Panc1 (cell line): ENCODE data around the gene ATP8B1. TPM values are rescaled to one million over a fixed set of nuclear protein-coding genes. Genes with fewer than 3 reads are reported as not detected.
"Not testable (repeated sequence)": the region's sequence is repeated elsewhere in the genome, so short reads cannot be mapped to it uniquely, and the experiment has no call there.

Experiments used
- ATAC-seq: fragments of 200-7000 bp; cut with Tn5 transposase; 2 replicates; pipeline ENCODE4 v1.9.1; 2020; ENCODE audit warnings: mild to moderate bottlenecking, moderate library complexity
- BruUV-seq: library from RNA; stranded (reverse); fragments of 400-500 nt; replicated peaks from 2 replicates; lab custom pipeline; 2021; lab: Mats Ljungman, UMichigan
- CTCF ChIA-PET: fragments of 300-600 bp; sonication (Branson Sonifier 250); formaldehyde crosslinking; loops from one replicate; lab custom pipeline; 2022; ENCODE audit warnings: antibody characterized with exemption; lab: Charles Lee
- POLR2A ChIA-PET: fragments of 300-600 bp; sonication (Branson Sonifier 250); formaldehyde crosslinking; loops from one replicate; lab custom pipeline; 2022; ENCODE audit warnings: antibody characterized with exemption; lab: Charles Lee
- DNase-seq: peaks from one replicate; pipeline ENCODE4 v3.0.0-alpha.2; 2010; ENCODE audit warnings: low read depth, low spot score
- H3K27ac ChIP-seq: 2 replicates; pipeline ENCODE4 v1.5.1; 2011; ENCODE audit warnings: mild to moderate bottlenecking, low read length, inconsistent platforms
- H3K27me3 ChIP-seq: fragments of 200-500 bp; sonication (Bioruptor generic); 2 replicates; pipeline ENCODE4 v1.6.0; 2014; ENCODE audit warnings: low read length, inconsistent platforms; ENCODE audit not compliant: control insufficient read depth, insufficient read depth
- H3K36me3 ChIP-seq: fragments of 200-500 bp; sonication (Bioruptor generic); 2 replicates; pipeline ENCODE4 v1.5.1; 2014; ENCODE audit warnings: inconsistent platforms, mild to moderate bottlenecking, low read length, moderate library complexity; ENCODE audit not compliant: control insufficient read depth, insufficient read depth
- H3K4me1 ChIP-seq: 2 replicates; pipeline ENCODE4 v1.5.1; 2011; ENCODE audit warnings: inconsistent platforms, mild to moderate bottlenecking, low read length, moderate library complexity; ENCODE audit not compliant: control insufficient read depth, insufficient read depth
- H3K4me3 ChIP-seq, 2 experiments: 2 replicates each; pipeline ENCODE4 v1.5.1; 2011 to 2012; ENCODE audit warnings: low read depth in 2 of 2, low read length in 2 of 2, mild to moderate bottlenecking in 2 of 2, inconsistent platforms in 1 of 2, moderate library complexity in 1 of 2
- H3K9me3 ChIP-seq: fragments of 200-500 bp; sonication (Bioruptor generic); 2 replicates; pipeline ENCODE4 v1.5.1; 2014; ENCODE audit warnings: low read depth, mild to moderate bottlenecking, inconsistent platforms, low read length, moderate library complexity; ENCODE audit not compliant: control insufficient read depth, insufficient read depth
- CTCF ChIP-seq: fragments of 450-650 bp; IDR thresholded peaks from 2 replicates; pipeline ENCODE4 v1.5.1; 2017; ENCODE audit warnings: mild to moderate bottlenecking
- POLR2AphosphoS5 ChIP-seq: IDR thresholded peaks from 2 replicates; pipeline ENCODE4 v1.6.1; 2012; ENCODE audit warnings: mild to moderate bottlenecking, low read depth, low read length, moderate library complexity
- REST ChIP-seq, 2 experiments: IDR thresholded peaks; 2 replicates each; pipeline ENCODE4 v1.6.1; 2011 to 2012; ENCODE audit warnings: low read depth in 2 of 2, control low read depth in 1 of 2, low read length in 1 of 2, mild to moderate bottlenecking in 1 of 2, moderate library complexity in 1 of 2; ENCODE audit not compliant: insufficient read depth in 1 of 2
- SIN3A ChIP-seq: IDR thresholded peaks from 2 replicates; pipeline ENCODE4 v1.6.1; 2012; ENCODE audit warnings: low read depth, mild to moderate bottlenecking, low read length, moderate library complexity, borderline replicate concordance; ENCODE audit not compliant: insufficient read depth
- TCF7L2 ChIP-seq: IDR thresholded peaks from 2 replicates; pipeline ENCODE4 v1.6.1; 2011; ENCODE audit warnings: mild to moderate bottlenecking, low read depth, low read length, inconsistent platforms
- in situ Hi-C: cut with HindIII; loops from 2 replicates; pipeline ENCODE4 v1.10.0; 2016; ENCODE audit warnings: low sequenced_read_pairs, low pct_unique_long_range_greater_than_20kb
- intact Hi-C: fragments of 100-400 bp; cut with micrococcal nuclease; formaldehyde crosslinking; loops from one replicate; pipeline ENCODE4 v1.10.0; 2022; ENCODE audit not compliant: unreplicated experiment
- total RNA-seq: library from RNA; stranded (reverse); gene quantifications from one replicate; pipeline ENCODE4 v1.2.1, GENCODE V29; 2021; ENCODE audit not compliant: unreplicated experiment

ATP8B1 gene
- total RNA-seq, 1 experiment from 2014 or later, result 12.5 TPM

GRCh38 chr18:57648414-57648813, 154.7 kb downstream of the ATP8B1 start:
- no peak for DNase-seq
- Histone ChIP-seq H3K9me3 (no peaks in the 10 kb centered on the region), H3K27me3 (no peaks in the 10 kb centered on the region), H3K4me3 (no peak overlapping the region), H3K36me3 (no peaks in the 10 kb centered on the region; the same call in 1 of the 2 replicates), H3K27ac (no peak overlapping the region), H3K4me1 (no peaks in the 10 kb centered on the region)
- ChIA-PET POLR2A (no interaction called here), CTCF (no interaction called here)
- no TSS peak for BruUV-seq
- in situ Hi-C loops (no loop called here), intact Hi-C loops (no loop called here)
- ATAC-seq, result no peak
- TF ChIP-seq SIN3A (no peak), REST (IDR thresholded peaks at IDR 0.05; ENCODE audit: insufficient read depth in 1 of 2, low read depth in 2 of 2, low read length in 1 of 2) (no peak), TCF7L2 (no peak), CTCF (no peak), POLR2AphosphoS5 (no peak)

GRCh38 chr18:57644540-57644939, 158.6 kb downstream of the ATP8B1 start:
- CTCF ChIA-PET, result no interaction called here
- DNase-seq, result no peak
- no peak overlapping the region for H3K27ac ChIP-seq
- intact Hi-C loops (no loop called here), in situ Hi-C loops (no loop called here)
- H3K9me3 ChIP-seq, result no peaks in the 10 kb centered on the region
- H3K4me1 ChIP-seq, result no peaks in the 10 kb centered on the region
- ATAC-seq, result no peak
- no peak overlapping the region for H3K4me3 ChIP-seq
- no peaks in the 10 kb centered on the region; the same call in 1 of the 2 replicates for H3K36me3 ChIP-seq
- POLR2A ChIA-PET, result no interaction called here
- no TSS peak for BruUV-seq
- TF ChIP-seq CTCF (no peak), POLR2AphosphoS5 (no peak), TCF7L2 (no peak), SIN3A (no peak), REST (IDR thresholded peaks at IDR 0.05; ENCODE audit: insufficient read depth in 1 of 2, low read depth in 2 of 2, low read length in 1 of 2) (no peak)
- H3K27me3 ChIP-seq, result no peaks in the 10 kb centered on the region

- CTCF ChIA-PET, H3K27me3 ChIP-seq, in situ Hi-C loops, H3K4me1 ChIP-seq, DNase-seq, intact Hi-C loops, H3K27ac ChIP-seq, H3K36me3 ChIP-seq, BruUV-seq, H3K9me3 ChIP-seq, POLR2A ChIA-PET, ATAC-seq, H3K4me3 ChIP-seq: not testable (repeated sequence)
These were observed 159.4 kb downstream of the ATP8B1 start for GRCh38 chr18:57643726-57644125.

- H3K27ac ChIP-seq, BruUV-seq, H3K4me3 ChIP-seq, H3K27me3 ChIP-seq, DNase-seq, H3K9me3 ChIP-seq, in situ Hi-C loops, intact Hi-C loops, ATAC-seq, H3K36me3 ChIP-seq, H3K4me1 ChIP-seq: not testable (repeated sequence)
- POLR2A ChIA-PET, result interaction anchor here (0.6 kb wide), 1 partner anchor 7 kb away, joined by 10 read pairs; no protein-coding TSS in a partner anchor
- CTCF ChIA-PET, result interaction anchor here (0.7 kb wide), 1 partner anchor 59 kb away, joined by 5 read pairs; no protein-coding TSS in a partner anchor
These were observed 160.7 kb downstream of the ATP8B1 start for GRCh38 chr18:57642462-57642861.
